ENCODE results near the gene TSHZ2. TPM values are rescaled to one million over a fixed set of nuclear protein-coding genes. Genes with fewer than 3 reads are reported as not detected.

TSHZ2 gene
- total and polyA plus RNA-seq, 9 donors: 7.3 to 23.1 (median 12.5) TPM

DNA sequence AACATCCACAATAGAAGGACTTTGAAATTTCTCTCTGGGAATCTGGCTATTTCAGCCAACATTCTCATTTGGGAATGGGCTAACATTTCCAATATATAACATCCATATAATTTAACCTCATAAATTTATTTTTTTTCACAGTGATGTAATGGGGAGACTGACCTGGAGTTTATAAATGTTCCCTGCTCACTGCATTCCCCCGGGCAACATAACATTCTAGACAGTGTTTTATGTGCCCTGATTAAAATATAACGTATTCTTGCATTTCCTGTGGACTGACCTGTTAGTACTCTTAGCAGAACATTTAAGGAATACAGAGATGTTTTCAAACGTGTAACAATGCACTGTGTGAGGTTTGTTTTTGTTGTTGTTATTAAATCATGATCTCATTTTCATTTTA lies 20.9 kb downstream of the TSHZ2 start:
- peak; percentile 96 for DNase-seq
- peaks cover 7% of the 10 kb centered on the region for H3K4me1 ChIP-seq (ENCODE audit: control insufficient read depth, insufficient read depth, low read length)
- H3K4me3 ChIP-seq (ENCODE audit: low read length): no peak overlapping the region
- peak overlapping the region; percentile 90 for H3K27ac ChIP-seq (ENCODE audit: low read length)
- H3K9me3 ChIP-seq (replicated peaks; ENCODE audit: control insufficient read depth, low read depth, low read length): no peaks in the 10 kb centered on the region
- WGBS (ENCODE audit: insufficient coverage): no CpG with 5 or more reads among the region's 3 CpGs
- H3K36me3 ChIP-seq (ENCODE audit: control insufficient read depth, insufficient read depth, low read length): no peaks in the 10 kb centered on the region
- H3K27me3 ChIP-seq (ENCODE audit: control insufficient read depth, insufficient read depth, low read length): no peaks in the 10 kb centered on the region

DNA sequence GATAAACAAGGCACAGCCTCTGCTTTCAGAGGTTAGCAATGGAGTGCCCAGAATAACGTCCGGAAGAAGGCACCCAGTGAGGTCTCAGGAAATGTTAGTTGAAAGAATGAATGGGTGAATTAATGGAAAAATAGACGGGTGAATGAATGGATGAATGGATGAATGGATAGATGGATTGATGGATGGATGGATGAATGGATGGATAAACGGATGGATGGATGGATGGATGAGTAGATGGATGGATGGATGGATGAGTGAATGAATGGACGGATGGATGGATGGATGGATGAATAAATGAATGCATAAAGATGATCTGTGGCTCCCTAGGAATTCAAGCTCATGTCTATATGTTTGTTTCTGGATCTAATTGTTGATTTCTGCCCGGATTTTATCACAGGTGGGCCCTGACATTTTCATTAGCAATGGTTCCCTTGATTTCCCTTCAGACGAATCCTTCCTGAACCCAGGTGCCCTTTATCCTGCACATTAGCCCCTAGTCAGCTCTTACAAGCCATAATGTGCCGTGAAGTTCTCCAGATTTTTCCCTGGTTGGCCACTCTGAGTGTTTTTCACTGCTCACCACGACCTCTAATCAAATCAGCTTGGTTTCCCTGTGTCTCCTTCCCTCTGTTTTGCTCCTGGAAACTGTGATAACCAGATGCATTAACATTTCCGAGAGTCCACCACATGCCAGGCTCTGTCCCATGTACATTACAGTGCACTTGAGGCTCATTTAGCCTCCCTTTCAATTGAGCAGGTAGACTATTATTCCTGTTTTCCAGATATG lies 22.2 kb downstream of the TSHZ2 start:
- Histone ChIP-seq H3K36me3 (ENCODE audit: control insufficient read depth, insufficient read depth, low read length) (no peaks in the 10 kb centered on the region), H3K9me3 (replicated peaks; ENCODE audit: control insufficient read depth, low read depth, low read length) (no peaks in the 10 kb centered on the region), H3K4me1 (ENCODE audit: control insufficient read depth, insufficient read depth, low read length) (peaks cover 7% of the 10 kb centered on the region), H3K27ac (ENCODE audit: low read length) (peak overlapping the region; percentile 90), H3K27me3 (ENCODE audit: control insufficient read depth, insufficient read depth, low read length) (no peaks in the 10 kb centered on the region), H3K4me3 (ENCODE audit: low read length) (no peak overlapping the region)
- 76% methylated on average over 10 of the region's 10 CpGs for WGBS (ENCODE audit: insufficient coverage)
- no peak for DNase-seq

GRCh38 chr20:52996130-52996529 lies 24.0 kb downstream of the TSHZ2 start:
- no CpG with 5 or more reads among the region's 1 CpG for WGBS (ENCODE audit: insufficient coverage)
- H3K4me1 ChIP-seq (ENCODE audit: control insufficient read depth, insufficient read depth, low read length): peaks cover 12% of the 10 kb centered on the region
- no peak for DNase-seq

DNA sequence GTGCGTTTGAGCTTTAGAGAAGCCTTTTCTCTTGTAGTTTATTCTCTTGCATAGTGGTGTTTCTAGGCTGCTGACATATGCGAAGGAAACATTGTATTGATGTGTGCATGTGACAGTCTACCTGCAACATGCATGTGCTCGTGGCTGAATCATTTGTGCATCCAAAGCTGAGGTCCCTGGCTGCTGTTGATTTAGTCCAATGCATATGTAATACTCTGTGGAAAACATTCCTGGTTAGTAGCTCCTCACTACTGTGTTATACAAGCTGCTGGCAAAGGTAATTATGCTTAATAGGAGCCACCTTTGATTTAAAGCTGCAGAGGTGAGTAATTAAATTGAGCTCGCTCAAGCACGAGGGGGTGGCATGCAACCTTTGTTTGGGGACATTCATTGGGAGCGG lies 24.5 kb downstream of the TSHZ2 start:
- H3K27ac ChIP-seq (ENCODE audit: low read length): no peak overlapping the region
- no peak for DNase-seq
- H3K4me3 ChIP-seq (ENCODE audit: low read length): no peak overlapping the region
- H3K4me1 ChIP-seq (ENCODE audit: control insufficient read depth, insufficient read depth, low read length): peaks cover 12% of the 10 kb centered on the region
- no peaks in the 10 kb centered on the region for H3K9me3 ChIP-seq (replicated peaks; ENCODE audit: control insufficient read depth, low read depth, low read length)
- no peaks in the 10 kb centered on the region for H3K36me3 ChIP-seq (ENCODE audit: control insufficient read depth, insufficient read depth, low read length)
- 47% methylated on average over 6 of the region's 6 CpGs for WGBS (ENCODE audit: insufficient coverage)
- H3K27me3 ChIP-seq (ENCODE audit: control insufficient read depth, insufficient read depth, low read length): no peaks in the 10 kb centered on the region

More at GRCh38 chr20:52996130-52996529, 24.0 kb downstream of the TSHZ2 start:
- H3K9me3 ChIP-seq (replicated peaks; ENCODE audit: control insufficient read depth, low read depth, low read length): no peaks in the 10 kb centered on the region
- H3K4me3 ChIP-seq (ENCODE audit: low read length): no peak overlapping the region
- no peaks in the 10 kb centered on the region for H3K27me3 ChIP-seq (ENCODE audit: control insufficient read depth, insufficient read depth, low read length)
- no peak overlapping the region for H3K27ac ChIP-seq (ENCODE audit: low read length)
- no peaks in the 10 kb centered on the region for H3K36me3 ChIP-seq (ENCODE audit: control insufficient read depth, insufficient read depth, low read length)

DNA sequence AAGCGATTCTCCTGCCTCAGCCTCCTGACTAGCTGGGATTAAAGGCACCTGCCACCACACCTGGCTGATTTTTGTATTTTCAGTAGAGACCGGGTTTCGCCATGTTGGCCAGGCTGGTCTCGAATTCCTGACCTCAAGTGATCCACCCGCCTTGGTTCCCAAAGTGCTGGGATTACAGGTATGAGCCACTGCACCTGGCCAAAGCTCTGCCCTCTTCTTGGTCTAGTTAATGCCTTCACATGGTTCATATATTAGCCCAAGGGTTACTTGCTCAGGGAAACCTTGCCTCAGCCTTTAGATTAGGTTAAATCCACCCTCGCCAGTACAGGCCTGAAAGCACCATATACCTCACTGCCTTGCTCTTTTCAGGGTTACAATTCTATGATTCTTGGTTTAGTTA lies 26.1 kb downstream of the TSHZ2 start:
- WGBS (ENCODE audit: insufficient coverage): 93% methylated on average over 5 of the region's 6 CpGs

DNA sequence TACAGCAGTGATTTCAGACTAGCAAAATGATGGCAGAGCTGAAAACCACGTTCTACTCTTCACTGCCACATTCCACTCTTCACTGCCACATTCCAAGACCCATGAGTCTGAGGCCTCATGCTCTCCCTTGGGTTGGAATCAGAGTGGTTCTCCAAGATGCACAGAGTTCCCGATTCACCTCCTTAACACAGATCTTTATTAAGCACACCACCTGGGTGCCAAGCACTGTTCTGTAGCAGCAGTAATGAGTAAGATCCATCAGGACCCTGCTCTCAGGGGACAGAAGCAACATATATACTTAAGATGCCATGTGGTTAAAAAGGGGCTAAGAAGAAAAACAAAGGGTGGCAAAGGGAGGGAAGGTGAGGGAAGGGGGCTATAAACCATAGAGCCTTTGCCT lies 26.9 kb downstream of the TSHZ2 start:
- no peaks in the 10 kb centered on the region for H3K27me3 ChIP-seq (ENCODE audit: control insufficient read depth, insufficient read depth, low read length)
- WGBS (ENCODE audit: insufficient coverage): no CpG with 5 or more reads among the region's 2 CpGs
- no peak overlapping the region for H3K27ac ChIP-seq (ENCODE audit: low read length)
- DNase-seq: no peak
- no peaks in the 10 kb centered on the region for H3K9me3 ChIP-seq (replicated peaks; ENCODE audit: control insufficient read depth, low read depth, low read length)
- no peaks in the 10 kb centered on the region for H3K36me3 ChIP-seq (ENCODE audit: control insufficient read depth, insufficient read depth, low read length)
- peaks cover 12% of the 10 kb centered on the region for H3K4me1 ChIP-seq (ENCODE audit: control insufficient read depth, insufficient read depth, low read length)
- no peak overlapping the region for H3K4me3 ChIP-seq (ENCODE audit: low read length)

More for the DNA sequence above, 26.1 kb downstream of the TSHZ2 start:
- Histone ChIP-seq H3K36me3 (ENCODE audit: control insufficient read depth, insufficient read depth, low read length) (no peaks in the 10 kb centered on the region), H3K27me3 (ENCODE audit: control insufficient read depth, insufficient read depth, low read length) (no peaks in the 10 kb centered on the region), H3K4me3 (ENCODE audit: low read length) (no peak overlapping the region), H3K9me3 (replicated peaks; ENCODE audit: control insufficient read depth, low read depth, low read length) (no peaks in the 10 kb centered on the region), H3K27ac (ENCODE audit: low read length) (no peak overlapping the region), H3K4me1 (ENCODE audit: control insufficient read depth, insufficient read depth, low read length) (peaks cover 14% of the 10 kb centered on the region)
- DNase-seq: no peak

- DNase-seq: no peak
- Histone ChIP-seq H3K27me3 (ENCODE audit: control insufficient read depth, insufficient read depth, low read length) (no peaks in the 10 kb centered on the region), H3K36me3 (ENCODE audit: control insufficient read depth, insufficient read depth, low read length) (no peaks in the 10 kb centered on the region), H3K4me1 (ENCODE audit: control insufficient read depth, insufficient read depth, low read length) (peaks cover 16% of the 10 kb centered on the region), H3K27ac (ENCODE audit: low read length) (peak overlapping the region; percentile 68), H3K9me3 (replicated peaks; ENCODE audit: control insufficient read depth, low read depth, low read length) (no peaks in the 10 kb centered on the region), H3K4me3 (ENCODE audit: low read length) (no peak overlapping the region)
- 73% methylated on average over 3 of the region's 9 CpGs for WGBS (ENCODE audit: insufficient coverage)
These were observed 29.5 kb downstream of the TSHZ2 start for GRCh38 chr20:53001498-53002301.

DNA sequence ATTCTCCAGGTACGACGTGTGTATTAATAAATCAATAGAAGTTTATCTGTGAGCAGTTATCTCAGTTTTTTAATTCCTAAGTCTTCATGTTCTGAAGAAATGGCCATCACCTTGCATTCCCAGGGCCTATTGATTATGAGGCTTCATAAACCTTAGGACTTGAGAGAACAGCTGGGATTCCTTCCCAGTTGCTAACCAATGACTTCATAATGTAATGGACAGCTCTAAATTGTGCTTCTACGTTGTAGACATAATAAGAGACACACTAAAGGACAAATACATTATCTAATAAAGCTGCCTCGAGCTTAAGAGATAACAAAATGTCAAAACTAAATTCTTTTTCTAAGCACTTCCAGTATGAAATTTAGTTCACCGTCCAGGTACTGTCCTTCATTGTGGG lies 30.6 kb downstream of the TSHZ2 start:
- no peaks in the 10 kb centered on the region for H3K27me3 ChIP-seq (ENCODE audit: control insufficient read depth, insufficient read depth, low read length)
- H3K27ac ChIP-seq (ENCODE audit: low read length): no peak overlapping the region
- H3K4me1 ChIP-seq (ENCODE audit: control insufficient read depth, insufficient read depth, low read length): peaks cover 14% of the 10 kb centered on the region
- WGBS (ENCODE audit: insufficient coverage): no CpG with 5 or more reads among the region's 5 CpGs
- no peaks in the 10 kb centered on the region for H3K36me3 ChIP-seq (ENCODE audit: control insufficient read depth, insufficient read depth, low read length)
- DNase-seq: no peak
- no peaks in the 10 kb centered on the region for H3K9me3 ChIP-seq (replicated peaks; ENCODE audit: control insufficient read depth, low read depth, low read length)
- H3K4me3 ChIP-seq (ENCODE audit: low read length): no peak overlapping the region

DNA sequence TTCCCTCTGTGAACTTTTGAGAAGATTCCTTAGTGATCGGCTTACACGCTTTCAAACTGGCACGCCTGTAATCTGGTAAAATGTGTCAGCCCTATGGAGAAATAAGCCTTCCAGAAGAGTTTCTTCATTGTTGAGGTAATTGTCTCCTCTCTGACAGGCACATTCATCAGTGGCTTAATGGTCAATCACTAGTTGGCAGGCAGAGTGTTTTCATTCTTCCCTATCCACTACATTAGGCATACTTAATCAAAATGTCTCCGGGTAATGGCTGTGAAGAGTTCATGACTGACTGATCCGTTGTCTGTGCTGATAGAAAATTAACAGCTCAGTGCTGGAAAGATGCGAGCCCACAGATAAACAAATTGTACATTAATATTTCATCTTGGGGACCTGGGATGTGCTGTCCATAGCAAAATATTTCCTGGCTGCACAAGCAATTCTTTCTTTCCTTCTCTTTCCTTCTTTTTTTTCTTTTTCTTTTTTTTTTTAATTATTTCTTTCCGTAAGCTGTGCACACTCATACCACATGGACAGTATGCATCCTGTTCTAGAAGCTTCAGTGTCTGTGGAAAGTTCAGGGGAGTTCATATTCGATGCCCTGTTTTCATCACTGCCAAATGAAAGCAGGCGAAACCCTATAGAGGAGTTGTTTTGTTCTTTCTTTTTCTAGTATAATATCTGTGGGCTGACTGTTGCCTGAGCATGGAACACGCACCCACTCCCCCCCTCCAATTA lies 31.4 kb downstream of the TSHZ2 start:
- no peak overlapping the region for H3K4me3 ChIP-seq (ENCODE audit: low read length)
- WGBS (ENCODE audit: insufficient coverage): no CpG with 5 or more reads among the region's 10 CpGs
- H3K36me3 ChIP-seq (ENCODE audit: control insufficient read depth, insufficient read depth, low read length): no peaks in the 10 kb centered on the region
- peak; percentile 63 for DNase-seq
- no peak overlapping the region for H3K27ac ChIP-seq (ENCODE audit: low read length)
- H3K27me3 ChIP-seq (ENCODE audit: control insufficient read depth, insufficient read depth, low read length): no peaks in the 10 kb centered on the region
- H3K4me1 ChIP-seq (ENCODE audit: control insufficient read depth, insufficient read depth, low read length): peaks cover 14% of the 10 kb centered on the region
- H3K9me3 ChIP-seq (replicated peaks; ENCODE audit: control insufficient read depth, low read depth, low read length): no peaks in the 10 kb centered on the region

DNA sequence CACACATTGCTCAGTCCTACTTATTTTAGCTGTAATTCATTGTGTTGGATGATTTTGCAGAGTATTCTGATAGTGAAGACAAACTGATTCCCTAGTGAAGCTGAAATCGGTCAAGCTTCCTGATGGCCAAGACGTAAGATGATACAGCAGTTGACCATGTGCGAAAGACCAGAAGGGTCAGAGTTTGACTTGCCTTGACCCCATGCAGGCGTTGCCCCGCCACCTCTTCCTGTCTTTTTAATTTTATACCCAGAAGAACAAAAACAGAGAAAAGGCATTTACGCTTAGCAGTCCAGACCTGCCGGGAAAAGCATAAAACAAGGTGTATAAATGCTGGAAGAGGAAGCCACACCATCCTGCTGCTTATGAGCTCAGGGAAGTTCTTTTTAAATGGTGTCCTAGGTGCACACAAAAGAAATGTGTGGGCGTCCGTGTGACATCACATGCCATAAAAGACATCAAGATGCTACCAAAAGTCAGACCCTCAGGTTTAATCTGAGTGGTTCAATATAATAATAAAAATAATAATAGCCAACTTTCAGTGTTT lies 32.2 kb downstream of the TSHZ2 start:
- no peak for DNase-seq
- H3K27ac ChIP-seq (ENCODE audit: low read length): no peak overlapping the region
- H3K36me3 ChIP-seq (ENCODE audit: control insufficient read depth, insufficient read depth, low read length): no peaks in the 10 kb centered on the region
- H3K4me3 ChIP-seq (ENCODE audit: low read length): no peak overlapping the region
- no CpG with 5 or more reads among the region's 9 CpGs for WGBS (ENCODE audit: insufficient coverage)
- H3K4me1 ChIP-seq (ENCODE audit: control insufficient read depth, insufficient read depth, low read length): peaks cover 14% of the 10 kb centered on the region
- H3K27me3 ChIP-seq (ENCODE audit: control insufficient read depth, insufficient read depth, low read length): no peaks in the 10 kb centered on the region
- H3K9me3 ChIP-seq (replicated peaks; ENCODE audit: control insufficient read depth, low read depth, low read length): no peaks in the 10 kb centered on the region
